DMS 273 (cell line): ENCODE measurements around the gene PUM1.

Experiments used
- DNase-seq: peaks from one replicate; lab custom pipeline; 2025; ENCODE audit not compliant: unreplicated experiment; lab: John Stamatoyannopoulos, UW

The PUM1 gene

GRCh38 chr1:30908696-30909364 is 156.7 kb downstream of the PUM1 start, which contains the start of gene SDC3:
TSS of gene SDC3 (minus strand) at chr1:30908758. CDS start at chr1:30908586, 172 bp downstream.
- DNase-seq, result peak; percentile 71

- no peak for DNase-seq
Measured at GRCh38 chr1:30908316-30908695, 157.2 kb downstream of the PUM1 start.

GRCh38 chr1:30907481-30908315 is 157.8 kb downstream of the PUM1 start:
- no peak for DNase-seq

GRCh38 chr1:30906631-30907441 is 158.7 kb downstream of the PUM1 start:
- DNase-seq, result no peak

- DNase-seq, result no peak
Measured at GRCh38 chr1:30905916-30906620, 159.4 kb downstream of the PUM1 start.

- no peak for DNase-seq
Measured at GRCh38 chr1:30905403-30905802, 160.1 kb downstream of the PUM1 start.

GRCh38 chr1:30904962-30905335 is 160.6 kb downstream of the PUM1 start:
- no peak for DNase-seq

GRCh38 chr1:30904191-30904961 is 161.1 kb downstream of the PUM1 start:
- DNase-seq, result no peak

- DNase-seq, result peak; percentile 35
Measured at GRCh38 chr1:30903343-30904034, 162.0 kb downstream of the PUM1 start.

GRCh38 chr1:30902593-30903290 is 162.8 kb downstream of the PUM1 start:
- DNase-seq, result no peak

- DNase-seq, result no peak
Measured at GRCh38 chr1:30901798-30902581, 163.5 kb downstream of the PUM1 start.

GRCh38 chr1:30900931-30901560 is 164.5 kb downstream of the PUM1 start:
- no peak for DNase-seq

GRCh38 chr1:30900486-30900885 is 165.0 kb downstream of the PUM1 start:
- no peak for DNase-seq

- no peak for DNase-seq
Measured at GRCh38 chr1:30899577-30900389, 165.7 kb downstream of the PUM1 start.

GRCh38 chr1:30898031-30898815 is 167.3 kb downstream of the PUM1 start:
- no peak for DNase-seq

GRCh38 chr1:30896905-30897304 is 168.6 kb downstream of the PUM1 start:
- no peak for DNase-seq
